K562 (cell line): ENCODE measurements around the gene LRRC70.

Experiments used
- FOXP4 ChIP-seq: sonication (generic); formaldehyde crosslinking; IDR thresholded peaks from 2 replicates; pipeline ENCODE4 v1.8.0; 2022; ENCODE audit warnings: mild to moderate bottlenecking, missing genetic modification reagents, borderline replicate concordance
- HBP1 ChIP-seq: fragments of 450-650 bp; formaldehyde crosslinking; IDR thresholded peaks from 2 replicates; pipeline ENCODE4 v1.4.0; 2022; ENCODE audit warnings: missing genetic modification characterization
- IRF2 ChIP-seq: sonication (generic); formaldehyde crosslinking; IDR thresholded peaks from 2 replicates; pipeline ENCODE4 v1.8.1; 2022; ENCODE audit warnings: mild to moderate bottlenecking, missing genetic modification reagents
- NR2C2 ChIP-seq, 2 experiments: fragments of 200-800 bp in 1 of 2; sonication (Bioruptor generic) in 1 of 2; sonication (generic) in 1 of 2; formaldehyde crosslinking in 1 of 2; IDR thresholded peaks; 2 replicates each; pipeline versions ENCODE4 v1.6.1 to v1.8.0; 2016 to 2022; ENCODE audit warnings: mild to moderate bottlenecking in 1 of 2, missing compliant biosample characterization in 1 of 2, missing genetic modification characterization in 1 of 2, missing genetic modification reagents in 1 of 2
- POLR2A ChIP-seq: fragments of 450-650 bp; conservative IDR thresholded peaks from 2 replicates; pipeline ENCODE4 v1.6.1; 2016
- POLR2AphosphoS5 ChIP-seq: IDR thresholded peaks from 2 replicates; pipeline ENCODE4 v1.6.1; 2011; ENCODE audit warnings: mild to moderate bottlenecking, low read depth, low read length, moderate library complexity; ENCODE audit not compliant: control insufficient read depth, insufficient read depth
- UBTF ChIP-seq, 2 experiments: IDR thresholded peaks; 2 replicates each; pipeline ENCODE4 v1.6.1; 2012; ENCODE audit warnings: improper control_type of control experiment in 2 of 2, low read depth in 2 of 2, low read length in 2 of 2, borderline replicate concordance in 1 of 2
- ZNF311 ChIP-seq: fragments of 250-450 bp; sonication (Bioruptor Pico); IDR thresholded peaks from 2 replicates; pipeline ENCODE4 v1.4.0; 2020; ENCODE audit warnings: mild to moderate bottlenecking, moderate library complexity

GRCh38 chr5:62593331-62593730 lies 14.7 kb downstream of the LRRC70 start:
- TF ChIP-seq POLR2AphosphoS5 (no peak), ZNF311 (CRISPR knock-in tag) (no peak), POLR2A (no peak), FOXP4 (CRISPR knock-in tag) (no peak), UBTF (IDR thresholded peaks at IDR 0.05; ENCODE audit: borderline replicate concordance in 1 of 2, low read depth in 2 of 2, low read length in 2 of 2) (no peak), NR2C2 (CRISPR knock-in tag; IDR thresholded peaks at IDR 0.05) (no peak), NR2C2 (tag; IDR thresholded peaks at IDR 0.05) (no peak), IRF2 (CRISPR knock-in tag) (no peak), HBP1 (no peak)
